ENCODE data around the gene ELL. TPM values are rescaled to one million over a fixed set of nuclear protein-coding genes. Genes with fewer than 3 reads are reported as not detected.

The ELL gene
- total RNA-seq, 4 donors from 2014 or later: 4.1 to 43.5 (median 21.7) TPM

DNA sequence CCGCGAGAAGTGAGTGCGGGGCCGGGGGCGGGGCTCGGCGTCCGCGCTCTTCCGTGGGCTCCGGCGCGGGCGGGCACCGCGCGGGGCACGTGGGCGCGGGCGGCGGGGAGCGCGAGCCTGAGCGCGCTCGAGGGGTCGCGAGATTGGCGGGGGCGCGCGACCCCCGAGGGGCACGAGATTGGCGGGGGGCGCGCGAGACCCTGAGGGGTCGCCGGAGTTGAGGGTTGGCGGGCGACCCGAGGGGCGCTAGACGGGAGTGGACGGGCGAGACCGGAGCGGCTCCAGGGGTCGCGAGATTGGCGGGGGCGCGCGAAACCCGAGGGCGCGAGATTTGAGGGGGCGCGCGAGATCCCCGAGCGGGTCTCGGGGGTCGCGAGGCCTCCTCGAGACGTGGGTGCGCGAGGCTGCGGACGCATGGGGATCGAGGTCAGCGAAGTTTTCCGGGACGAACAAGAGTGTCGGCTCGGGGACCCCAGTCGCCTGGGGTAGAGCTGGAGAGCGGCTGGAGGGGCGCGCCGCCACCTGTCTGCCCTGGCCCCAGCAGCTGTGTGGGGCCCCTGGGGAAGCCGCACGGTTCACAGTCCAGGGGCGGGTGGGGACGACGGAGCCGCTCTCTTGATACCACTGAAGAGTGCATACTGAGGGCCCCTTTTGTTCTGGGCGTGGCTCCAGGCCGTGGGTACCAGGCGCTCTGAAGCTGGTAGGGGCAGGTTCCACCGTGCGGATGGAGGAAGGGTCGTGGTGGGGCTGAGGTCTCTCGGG, 102.0 kb downstream of the ELL start:
- no peak for TF ChIP-seq POLR2A (IDR thresholded peaks at IDR 0.05)
- TF ChIP-seq, protein P1, sequence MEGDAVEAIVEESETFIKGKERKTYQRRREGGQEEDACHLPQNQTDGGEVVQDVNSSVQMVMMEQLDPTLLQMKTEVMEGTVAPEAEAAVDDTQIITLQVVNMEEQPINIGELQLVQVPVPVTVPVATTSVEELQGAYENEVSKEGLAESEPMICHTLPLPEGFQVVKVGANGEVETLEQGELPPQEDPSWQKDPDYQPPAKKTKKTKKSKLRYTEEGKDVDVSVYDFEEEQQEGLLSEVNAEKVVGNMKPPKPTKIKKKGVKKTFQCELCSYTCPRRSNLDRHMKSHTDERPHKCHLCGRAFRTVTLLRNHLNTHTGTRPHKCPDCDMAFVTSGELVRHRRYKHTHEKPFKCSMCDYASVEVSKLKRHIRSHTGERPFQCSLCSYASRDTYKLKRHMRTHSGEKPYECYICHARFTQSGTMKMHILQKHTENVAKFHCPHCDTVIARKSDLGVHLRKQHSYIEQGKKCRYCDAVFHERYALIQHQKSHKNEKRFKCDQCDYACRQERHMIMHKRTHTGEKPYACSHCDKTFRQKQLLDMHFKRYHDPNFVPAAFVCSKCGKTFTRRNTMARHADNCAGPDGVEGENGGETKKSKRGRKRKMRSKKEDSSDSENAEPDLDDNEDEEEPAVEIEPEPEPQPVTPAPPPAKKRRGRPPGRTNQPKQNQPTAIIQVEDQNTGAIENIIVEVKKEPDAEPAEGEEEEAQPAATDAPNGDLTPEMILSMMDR (IDR thresholded peaks at IDR 0.05): no peak
- Histone ChIP-seq H3K27me3 (no peaks in the 10 kb centered on the region), H3K4me3 (peak overlapping the region; percentile 37 to 62), H3K9me3 (no peaks in the 10 kb centered on the region), H3K4me1 (peaks cover 0 to 27% of the 10 kb centered on the region in 2 donors), H3K27ac (peak overlapping the region; percentile 90 to 93), H3K36me3 (no peaks in the 10 kb centered on the region)
- DNase-seq: peak in 1 of 2 donors; percentile 59
- intact Hi-C loops (cut with DNase I; ENCODE audit: low total_unique reads): loop anchor here (10.0 kb wide), 1 partner anchor 75 kb away; the partner anchor contains the start of gene PGPEP1

DNA sequence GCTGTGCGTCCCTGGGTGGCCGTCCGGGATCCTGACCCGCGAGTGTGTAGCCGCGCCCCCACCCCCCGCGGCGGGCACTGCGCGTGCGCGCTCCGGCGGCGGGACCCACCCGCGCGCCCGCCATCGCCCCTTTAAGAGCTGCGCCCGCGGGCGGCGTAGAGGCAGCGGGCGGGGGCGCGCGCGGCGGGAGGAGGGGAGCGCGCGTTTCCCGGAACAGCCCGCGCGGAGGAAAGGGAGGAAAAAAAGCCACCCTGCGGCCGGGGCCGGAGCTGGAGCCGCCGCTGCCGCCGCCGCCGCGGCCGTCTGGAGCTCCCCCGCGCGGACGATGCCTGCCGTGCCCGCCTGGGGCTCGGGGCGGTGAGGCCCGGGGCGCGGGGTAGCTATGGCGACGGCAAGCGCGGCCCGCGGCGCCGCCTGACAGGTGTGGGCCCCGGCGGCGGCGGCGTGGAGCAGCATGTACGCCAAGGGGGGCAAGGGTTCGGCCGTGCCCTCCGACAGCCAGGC, 102.6 kb downstream of the ELL start, which contains the start of gene SSBP4:
TSS of gene SSBP4 (plus strand) at position 204 of the 504 bp plus-strand sequence. CDS start at position 455, 251 bp downstream.
- DNase-seq: peak; percentile 62 to 80
- Histone ChIP-seq H3K9me3 (no peaks in the 10 kb centered on the region), H3K4me1 (peaks cover 0 to 33% of the 10 kb centered on the region in 2 donors), H3K27me3 (no peaks in the 10 kb centered on the region), H3K27ac (peak within 1 kb of the TSS; percentile 90 to 93), H3K4me3 (peak within 1 kb of the TSS; percentile 37 to 62), H3K36me3 (no peaks in the 10 kb centered on the region)
- TF ChIP-seq, protein P1 (IDR thresholded peaks at IDR 0.05): peak in 3 of 4 experiments; percentile 50 to 67 (median 66)
- TF ChIP-seq POLR2A (IDR thresholded peaks at IDR 0.05): peak; percentile 50 to 76
- intact Hi-C loops (cut with DNase I; ENCODE audit: low total_unique reads): loop anchor here (10.0 kb wide), 1 partner anchor 74 kb away; the partner anchor contains the start of gene PGPEP1

DNA sequence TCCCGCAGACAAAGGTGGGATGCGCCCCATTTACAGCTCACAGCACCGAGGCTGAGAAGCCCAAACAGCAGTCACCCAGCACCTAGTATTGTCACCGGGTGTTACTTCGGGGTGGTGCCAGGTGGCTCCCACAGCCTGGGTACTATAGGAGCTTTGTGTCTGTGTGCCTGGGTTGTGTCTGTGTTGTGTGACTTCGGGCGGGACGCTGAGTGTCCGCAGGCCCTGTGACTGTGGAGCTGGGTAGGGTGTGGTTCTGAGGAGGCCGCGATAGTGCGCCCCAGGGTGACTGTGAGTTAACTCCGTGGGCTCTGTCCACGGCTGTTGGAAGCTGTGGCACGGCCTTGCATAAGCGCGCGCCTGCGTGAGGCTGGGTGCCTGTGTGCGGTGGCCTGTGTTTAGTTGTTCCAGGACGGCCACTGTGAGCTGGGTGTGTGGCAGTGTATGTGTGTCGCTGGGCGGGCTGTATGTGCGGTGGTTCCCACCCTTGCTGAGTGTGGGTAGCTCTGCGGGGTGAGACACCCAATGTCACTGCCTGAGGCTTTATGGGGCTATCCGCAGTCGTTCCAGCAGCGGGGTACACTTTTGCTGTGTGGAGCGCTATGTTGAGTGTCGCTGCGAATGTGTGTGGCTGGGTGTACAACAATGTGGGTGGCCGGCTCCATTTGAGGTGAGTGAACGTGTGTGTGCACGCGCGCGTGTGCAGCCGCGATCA, 103.2 kb downstream of the ELL start:
- Histone ChIP-seq H3K36me3 (no peaks in the 10 kb centered on the region), H3K9me3 (no peaks in the 10 kb centered on the region), H3K27ac (peak overlapping the region; percentile 90 to 93), H3K4me1 (peaks cover 0 to 34% of the 10 kb centered on the region in 2 donors), H3K4me3 (peak overlapping the region; percentile 37 to 62), H3K27me3 (no peaks in the 10 kb centered on the region)
- peak in 1 of 2 donors; percentile 66 for DNase-seq
- intact Hi-C loops (cut with DNase I; ENCODE audit: low total_unique reads): loop anchor here (10.0 kb wide), 1 partner anchor 74 kb away; the partner anchor contains the start of gene PGPEP1
- TF ChIP-seq, protein P1 (IDR thresholded peaks at IDR 0.05): no peak
- TF ChIP-seq POLR2A (IDR thresholded peaks at IDR 0.05): no peak

DNA sequence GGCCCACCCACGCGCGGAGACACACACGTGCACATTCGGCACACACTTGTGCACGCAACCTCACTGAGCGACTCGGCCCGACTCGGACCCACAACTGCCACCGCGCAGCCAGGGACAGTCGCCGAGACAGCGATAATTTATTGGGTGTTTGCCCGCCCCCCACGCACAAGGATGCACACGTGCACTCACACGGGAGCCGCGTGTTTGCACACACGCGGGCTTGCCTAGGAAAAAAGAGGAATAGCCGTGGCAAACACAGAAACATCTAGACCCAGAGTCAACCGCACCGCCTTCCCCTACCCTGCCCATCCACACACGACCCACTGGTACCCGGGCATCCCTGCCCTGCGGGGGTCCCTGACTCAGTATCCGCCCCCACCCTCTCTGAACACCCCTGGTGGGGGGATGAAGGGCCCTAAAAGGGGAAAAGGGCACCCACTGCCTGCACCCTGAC, 103.8 kb downstream of the ELL start:
- intact Hi-C loops (cut with DNase I; ENCODE audit: low total_unique reads): loop anchor here (10.0 kb wide), 1 partner anchor 73 kb away; the partner anchor contains the start of gene PGPEP1
- H3K4me1 ChIP-seq: peaks cover 0 to 34% of the 10 kb centered on the region in 2 donors
- TF ChIP-seq, protein P1 (IDR thresholded peaks at IDR 0.05): no peak
- no peak for TF ChIP-seq POLR2A (IDR thresholded peaks at IDR 0.05)

More for the DNA sequence above, 103.8 kb downstream of the ELL start:
- Histone ChIP-seq H3K27me3 (no peaks in the 10 kb centered on the region), H3K9me3 (no peaks in the 10 kb centered on the region), H3K36me3 (no peaks in the 10 kb centered on the region), H3K27ac (peak overlapping the region; percentile 90 to 93), H3K4me3 (peak overlapping the region in 1 of 2 donors; percentile 46)
- DNase-seq: peak in 1 of 2 donors; percentile 72
